Panc1 (cell line): Measurements from ENCODE around the gene GPR15LG. TPM values are rescaled to one million over a fixed set of nuclear protein-coding genes. Genes with fewer than 3 reads are reported as not detected.

Experiments used
- ATAC-seq: fragments of 200-7000 bp; cut with Tn5 transposase; 2 replicates; pipeline ENCODE4 v1.9.1; 2020; ENCODE audit warnings: mild to moderate bottlenecking, moderate library complexity
- BruUV-seq: library from RNA; stranded (reverse); fragments of 400-500 nt; replicated peaks from 2 replicates; lab custom pipeline; 2021; lab: Mats Ljungman, UMichigan
- CTCF ChIA-PET: fragments of 300-600 bp; sonication (Branson Sonifier 250); formaldehyde crosslinking; loops from one replicate; lab custom pipeline; 2022; ENCODE audit warnings: antibody characterized with exemption; lab: Charles Lee
- POLR2A ChIA-PET: fragments of 300-600 bp; sonication (Branson Sonifier 250); formaldehyde crosslinking; loops from one replicate; lab custom pipeline; 2022; ENCODE audit warnings: antibody characterized with exemption; lab: Charles Lee
- DNase-seq: peaks from one replicate; pipeline ENCODE4 v3.0.0-alpha.2; 2010; ENCODE audit warnings: low read depth, low spot score
- H3K27ac ChIP-seq: 2 replicates; pipeline ENCODE4 v1.5.1; 2011; ENCODE audit warnings: mild to moderate bottlenecking, low read length, inconsistent platforms
- H3K27me3 ChIP-seq: fragments of 200-500 bp; sonication (Bioruptor generic); 2 replicates; pipeline ENCODE4 v1.6.0; 2014; ENCODE audit warnings: low read length, inconsistent platforms; ENCODE audit not compliant: control insufficient read depth, insufficient read depth
- H3K36me3 ChIP-seq: fragments of 200-500 bp; sonication (Bioruptor generic); 2 replicates; pipeline ENCODE4 v1.5.1; 2014; ENCODE audit warnings: inconsistent platforms, mild to moderate bottlenecking, low read length, moderate library complexity; ENCODE audit not compliant: control insufficient read depth, insufficient read depth
- H3K4me1 ChIP-seq: 2 replicates; pipeline ENCODE4 v1.5.1; 2011; ENCODE audit warnings: inconsistent platforms, mild to moderate bottlenecking, low read length, moderate library complexity; ENCODE audit not compliant: control insufficient read depth, insufficient read depth
- H3K4me3 ChIP-seq, 2 experiments: 2 replicates each; pipeline ENCODE4 v1.5.1; 2011 to 2012; ENCODE audit warnings: low read depth in 2 of 2, low read length in 2 of 2, mild to moderate bottlenecking in 2 of 2, inconsistent platforms in 1 of 2, moderate library complexity in 1 of 2
- H3K9me3 ChIP-seq: fragments of 200-500 bp; sonication (Bioruptor generic); 2 replicates; pipeline ENCODE4 v1.5.1; 2014; ENCODE audit warnings: low read depth, mild to moderate bottlenecking, inconsistent platforms, low read length, moderate library complexity; ENCODE audit not compliant: control insufficient read depth, insufficient read depth
- CTCF ChIP-seq: fragments of 450-650 bp; IDR thresholded peaks from 2 replicates; pipeline ENCODE4 v1.5.1; 2017; ENCODE audit warnings: mild to moderate bottlenecking
- POLR2AphosphoS5 ChIP-seq: IDR thresholded peaks from 2 replicates; pipeline ENCODE4 v1.6.1; 2012; ENCODE audit warnings: mild to moderate bottlenecking, low read depth, low read length, moderate library complexity
- REST ChIP-seq, 2 experiments: IDR thresholded peaks; 2 replicates each; pipeline ENCODE4 v1.6.1; 2011 to 2012; ENCODE audit warnings: low read depth in 2 of 2, control low read depth in 1 of 2, low read length in 1 of 2, mild to moderate bottlenecking in 1 of 2, moderate library complexity in 1 of 2; ENCODE audit not compliant: insufficient read depth in 1 of 2
- SIN3A ChIP-seq: IDR thresholded peaks from 2 replicates; pipeline ENCODE4 v1.6.1; 2012; ENCODE audit warnings: low read depth, mild to moderate bottlenecking, low read length, moderate library complexity, borderline replicate concordance; ENCODE audit not compliant: insufficient read depth
- TCF7L2 ChIP-seq: IDR thresholded peaks from 2 replicates; pipeline ENCODE4 v1.6.1; 2011; ENCODE audit warnings: mild to moderate bottlenecking, low read depth, low read length, inconsistent platforms
- in situ Hi-C: cut with HindIII; loops from 2 replicates; pipeline ENCODE4 v1.10.0; 2016; ENCODE audit warnings: low sequenced_read_pairs, low pct_unique_long_range_greater_than_20kb
- intact Hi-C: fragments of 100-400 bp; cut with micrococcal nuclease; formaldehyde crosslinking; loops from one replicate; pipeline ENCODE4 v1.10.0; 2022; ENCODE audit not compliant: unreplicated experiment
- total RNA-seq: library from RNA; stranded (reverse); gene quantifications from one replicate; pipeline ENCODE4 v1.2.1, GENCODE V29; 2021; ENCODE audit not compliant: unreplicated experiment

Gene GPR15LG
- total RNA-seq, 1 experiment from 2014 or later: 0.41 TPM

GRCh38 chr10:84194424-84195043, 20.9 kb downstream of the GPR15LG start, which contains the start of gene CDHR1:
Gene CDHR1, plus strand, starts transcription at chr10:84194537. Its CDS starts 224 bp downstream, at chr10:84194761.
- H3K4me1 ChIP-seq: peaks cover 13% of the 10 kb centered on the region
- peak within 1 kb of the TSS in 1 of 2 experiments; percentile 18; a peak in 2 of 4 replicates for H3K4me3 ChIP-seq
- no peaks in the 10 kb centered on the region for H3K36me3 ChIP-seq
- intact Hi-C loops (no loop called here), in situ Hi-C loops (no loop called here)
- no peak for TF ChIP-seq SIN3A
- no peak for TF ChIP-seq TCF7L2
- TF ChIP-seq CTCF: no peak
- TF ChIP-seq POLR2AphosphoS5: no peak
- TF ChIP-seq REST (IDR thresholded peaks at IDR 0.05; ENCODE audit: insufficient read depth in 1 of 2, low read depth in 2 of 2, low read length in 1 of 2): no peak
- peak; percentile 43; the same call in 1 of the 2 replicates for ATAC-seq
- no peaks in the 10 kb centered on the region for H3K9me3 ChIP-seq
- BruUV-seq: no TSS peak
- no peak for DNase-seq
- ChIA-PET CTCF (no interaction called here), POLR2A (no interaction called here)
- peaks cover 41% of the 10 kb centered on the region for H3K27me3 ChIP-seq
- H3K27ac ChIP-seq: no peak within 1 kb of the TSS

GRCh38 chr10:84195044-84195830, 21.6 kb downstream of the GPR15LG start:
- Histone ChIP-seq H3K4me1 (peaks cover 13% of the 10 kb centered on the region), H3K4me3 (no peak overlapping the region), H3K36me3 (no peaks in the 10 kb centered on the region), H3K27me3 (peaks cover 43% of the 10 kb centered on the region), H3K27ac (no peak overlapping the region), H3K9me3 (no peaks in the 10 kb centered on the region)
- ChIA-PET POLR2A (no interaction called here), CTCF (no interaction called here)
- ATAC-seq (peak; percentile 23; the same call in 1 of the 2 replicates), DNase-seq (no peak)
- in situ Hi-C loops (no loop called here), intact Hi-C loops (no loop called here)
- TF ChIP-seq POLR2AphosphoS5 (no peak), TCF7L2 (no peak), CTCF (no peak), SIN3A (no peak), REST (IDR thresholded peaks at IDR 0.05; ENCODE audit: insufficient read depth in 1 of 2, low read depth in 2 of 2, low read length in 1 of 2) (no peak)
- BruUV-seq: no TSS peak
